ENCODE measurements around the gene LRP2BP.
"Not testable (repeated sequence)": the region's sequence is repeated elsewhere in the genome, so short reads cannot be mapped to it uniquely, and the experiment has no call there.

The LRP2BP gene

DNA sequence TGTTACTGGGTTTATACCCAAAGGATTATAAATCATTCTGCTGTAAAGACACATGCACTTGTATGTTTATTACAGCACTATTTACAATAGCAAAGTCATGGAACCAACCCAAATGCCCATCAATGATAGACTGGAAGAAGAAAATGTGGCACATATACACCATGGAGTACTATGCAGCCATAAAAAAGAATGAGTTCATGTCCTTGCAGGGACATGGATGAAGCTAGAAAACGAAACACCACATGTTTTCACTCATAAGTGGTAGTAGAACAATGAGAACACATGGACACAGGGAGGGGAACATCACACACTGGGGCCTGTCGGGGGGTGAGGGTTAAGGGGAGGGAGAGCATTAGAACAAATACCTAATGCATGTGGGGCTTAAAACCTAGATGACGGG is 78.3 kb downstream of the LRP2BP start:
- DNase-seq; CTCF ChIA-PET; H3K9me3 ChIP-seq (ENCODE audit: control extremely low read depth in 1 of 5, control insufficient read depth in 4 of 5, insufficient read depth in 2 of 5, low read depth in 1 of 5, low read length in 4 of 5); H3K4me1 ChIP-seq (ENCODE audit: control extremely low read depth in 1 of 4, control insufficient read depth in 4 of 4, insufficient read depth in 4 of 4, low read length in 3 of 4); H3K36me3 ChIP-seq (ENCODE audit: control insufficient read depth in 4 of 4, insufficient read depth in 4 of 4, low read length in 3 of 4); H3K27me3 ChIP-seq (replicated peaks in 2 of 5; ENCODE audit: control insufficient read depth in 4 of 5, insufficient read depth in 5 of 5, low read length in 4 of 5); H3K4me3 ChIP-seq (ENCODE audit: control insufficient read depth in 1 of 7, extremely low read depth in 1 of 7, insufficient read depth in 4 of 7, low read depth in 2 of 7, low read length in 6 of 7); H3K27ac ChIP-seq (ENCODE audit: insufficient read depth in 1 of 2, low read depth in 1 of 2, low read length in 2 of 2, poor library complexity in 1 of 2, severe bottlenecking in 2 of 2); POLR2A ChIA-PET: not testable (repeated sequence)
- WGBS (ENCODE audit: insufficient coverage), result no CpG with 5 or more reads among the region's 3 CpGs
